Trophoblast cell (in vitro differentiated cells and primary cell): ENCODE results near the gene IKBKG.

Source experiments
- DNase-seq, 2 donors: peaks; one replicate each; pipeline ENCODE4 v3.0.0-alpha.2; 2016
- H2AFZ ChIP-seq: 2 replicates; pipeline ENCODE4 v1.6.1; 2013; ENCODE audit warnings: low read length, moderate library complexity, mild to moderate bottlenecking; ENCODE audit not compliant: insufficient read depth, poor library complexity
- H2AK5ac ChIP-seq: 2 replicates; pipeline ENCODE4 v1.6.1; 2013; ENCODE audit warnings: mild to moderate bottlenecking, low read length
- H2BK120ac ChIP-seq: 2 replicates; pipeline ENCODE4 v1.6.1; 2013; ENCODE audit warnings: low read length, mild to moderate bottlenecking, moderate library complexity; ENCODE audit not compliant: insufficient read depth, poor library complexity
- H2BK12ac ChIP-seq: 2 replicates; pipeline ENCODE4 v1.6.1; 2013; ENCODE audit warnings: mild to moderate bottlenecking, low read length, moderate library complexity
- H2BK5ac ChIP-seq: 2 replicates; pipeline ENCODE4 v1.6.1; 2013; ENCODE audit warnings: low read length, low read depth, moderate library complexity, mild to moderate bottlenecking; ENCODE audit not compliant: poor library complexity
- H3K14ac ChIP-seq: 2 replicates; pipeline ENCODE4 v1.6.1; 2013; ENCODE audit warnings: mild to moderate bottlenecking, low read length
- H3K18ac ChIP-seq: 2 replicates; pipeline ENCODE4 v1.6.1; 2013; ENCODE audit warnings: mild to moderate bottlenecking, low read length
- H3K23ac ChIP-seq: 2 replicates; pipeline ENCODE4 v1.6.1; 2013; ENCODE audit warnings: low read length
- H3K27ac ChIP-seq: 2 replicates; pipeline ENCODE4 v1.5.1; 2013; ENCODE audit warnings: low read depth, mild to moderate bottlenecking, inconsistent platforms, low read length, moderate library complexity
- H3K27me3 ChIP-seq: 2 replicates; pipeline ENCODE4 v1.6.1; 2013; ENCODE audit warnings: inconsistent platforms, mild to moderate bottlenecking, low read length, moderate library complexity; ENCODE audit not compliant: insufficient read depth
- H3K36me3 ChIP-seq, 2 experiments: 1 replicate in 1 of 2; 2 replicates in 1 of 2; pipeline ENCODE4 v1.6.1; 2013; ENCODE audit warnings: low read length in 2 of 2, mild to moderate bottlenecking in 2 of 2, moderate library complexity in 1 of 2; ENCODE audit not compliant: insufficient read depth in 2 of 2, control insufficient read depth in 1 of 2
- H3K4ac ChIP-seq: 2 replicates; pipeline ENCODE4 v1.6.1; 2013; ENCODE audit warnings: low read depth, mild to moderate bottlenecking, low read length, moderate library complexity
- H3K4me1 ChIP-seq, 2 experiments: 1 replicate in 1 of 2; 2 replicates in 1 of 2; pipeline ENCODE4 v1.6.1; 2013; ENCODE audit warnings: low read length in 2 of 2, mild to moderate bottlenecking in 2 of 2, moderate library complexity in 1 of 2; ENCODE audit not compliant: insufficient read depth in 2 of 2, control insufficient read depth in 1 of 2
- H3K4me2 ChIP-seq: 2 replicates; pipeline ENCODE4 v1.6.1; 2013; ENCODE audit warnings: inconsistent platforms, mild to moderate bottlenecking, low read length, moderate library complexity
- H3K4me3 ChIP-seq: 2 replicates; pipeline ENCODE4 v1.5.1; 2013; ENCODE audit warnings: mild to moderate bottlenecking, low read depth, low read length, inconsistent platforms
- H3K79me1 ChIP-seq: one replicate; pipeline ENCODE4 v1.6.1; 2013; ENCODE audit warnings: low read length
- H3K79me2 ChIP-seq: 2 replicates; pipeline ENCODE4 v1.6.1; 2013; ENCODE audit warnings: low read length, mild to moderate bottlenecking; ENCODE audit not compliant: control insufficient read depth, insufficient read depth, poor library complexity
- H3K9ac ChIP-seq: 2 replicates; pipeline ENCODE4 v1.6.1; 2013; ENCODE audit warnings: mild to moderate bottlenecking, low read length
- H3K9me3 ChIP-seq: 2 replicates; pipeline ENCODE4 v1.6.1; 2013; ENCODE audit warnings: low read depth, mild to moderate bottlenecking, control low read depth, inconsistent platforms, low read length; ENCODE audit not compliant: insufficient read depth
- H4K12ac ChIP-seq: 2 replicates; pipeline ENCODE4 v1.6.1; 2013; ENCODE audit warnings: low read depth, mild to moderate bottlenecking, low read length, moderate library complexity
- H4K8ac ChIP-seq: 2 replicates; pipeline ENCODE4 v1.6.1; 2013; ENCODE audit warnings: low read depth, mild to moderate bottlenecking, low read length, moderate library complexity
- H4K91ac ChIP-seq: one replicate; pipeline ENCODE4 v1.6.1; 2013; ENCODE audit warnings: low read depth, mild to moderate bottlenecking, low read length, moderate library complexity
- WGBS: extraction: QIAGEN DNeasy Blood & Tissue Kit; methylation state at CpG from one replicate; pipeline ENCODE4 v1.1.7; 2013; ENCODE audit warnings: missing lambda C conversion rate; ENCODE audit not compliant: insufficient read length, insufficient coverage; ENCODE audit errors: extremely low coverage; 5-methylcytosine and 5-hydroxymethylcytosine counted together

Gene IKBKG

GRCh38 chrX:154530286-154530685 is 17.1 kb upstream of the IKBKG start:
- H4K91ac ChIP-seq = peak overlapping the region; percentile 2
- H3K27me3 ChIP-seq = no peaks in the 10 kb centered on the region
- H4K8ac ChIP-seq = no peak overlapping the region
- H2AK5ac ChIP-seq = no peak overlapping the region
- H2AFZ ChIP-seq = no peak overlapping the region
- H3K27ac ChIP-seq = no peak overlapping the region
- peaks cover 22% of the 10 kb centered on the region for H3K79me1 ChIP-seq
- peaks cover 20 to 27% of the 10 kb centered on the region in 2 experiments for H3K4me1 ChIP-seq
- no peak overlapping the region for H3K18ac ChIP-seq
- no peak overlapping the region for H2BK120ac ChIP-seq
- H3K9me3 ChIP-seq = no peaks in the 10 kb centered on the region
- peak; percentile 53 to 59 for DNase-seq
- no peak overlapping the region for H3K9ac ChIP-seq
- no peaks in the 10 kb centered on the region for H3K79me2 ChIP-seq
- H3K4me2 ChIP-seq = no peak overlapping the region
- H2BK5ac ChIP-seq = no peak overlapping the region
- no peak overlapping the region for H4K12ac ChIP-seq
- peaks cover 35 to 37% of the 10 kb centered on the region in 2 experiments for H3K36me3 ChIP-seq
- H2BK12ac ChIP-seq = no peak overlapping the region
- H3K23ac ChIP-seq = no peak overlapping the region
- no peak overlapping the region for H3K14ac ChIP-seq
- no peak overlapping the region for H3K4ac ChIP-seq
- H3K4me3 ChIP-seq = no peak overlapping the region
- WGBS = no CpG with 5 or more reads among the region's 11 CpGs

- peak overlapping the region; percentile 89 for H3K27ac ChIP-seq
- H3K4me1 ChIP-seq = peaks cover 18 to 22% of the 10 kb centered on the region in 2 experiments
- no peak overlapping the region for H3K23ac ChIP-seq
- H3K79me1 ChIP-seq = peaks cover 21% of the 10 kb centered on the region
- WGBS = no CpG with 5 or more reads among the region's 16 CpGs
- H3K79me2 ChIP-seq = no peaks in the 10 kb centered on the region
- no peak overlapping the region for H2AFZ ChIP-seq
- peaks cover 42 to 46% of the 10 kb centered on the region in 2 experiments for H3K36me3 ChIP-seq
- H3K4me3 ChIP-seq = no peak overlapping the region
- H2BK120ac ChIP-seq = peak overlapping the region; percentile 88
- H4K91ac ChIP-seq = peak overlapping the region; percentile 35
- H2BK12ac ChIP-seq = no peak overlapping the region
- no peak overlapping the region for H3K14ac ChIP-seq
- no peak overlapping the region for H2AK5ac ChIP-seq
- H3K4me2 ChIP-seq = peak overlapping the region; percentile 36
- DNase-seq = peak; percentile 75 to 78
- H3K4ac ChIP-seq = peak overlapping the region; percentile 41
- no peak overlapping the region for H4K12ac ChIP-seq
- peak overlapping the region; percentile 72 for H2BK5ac ChIP-seq
- H3K18ac ChIP-seq = no peak overlapping the region
- H3K9ac ChIP-seq = no peak overlapping the region
- no peaks in the 10 kb centered on the region for H3K9me3 ChIP-seq
- no peaks in the 10 kb centered on the region for H3K27me3 ChIP-seq
- H4K8ac ChIP-seq = no peak overlapping the region
Observed at GRCh38 chrX:154531626-154532025, 15.8 kb upstream of the IKBKG start.

DNA sequence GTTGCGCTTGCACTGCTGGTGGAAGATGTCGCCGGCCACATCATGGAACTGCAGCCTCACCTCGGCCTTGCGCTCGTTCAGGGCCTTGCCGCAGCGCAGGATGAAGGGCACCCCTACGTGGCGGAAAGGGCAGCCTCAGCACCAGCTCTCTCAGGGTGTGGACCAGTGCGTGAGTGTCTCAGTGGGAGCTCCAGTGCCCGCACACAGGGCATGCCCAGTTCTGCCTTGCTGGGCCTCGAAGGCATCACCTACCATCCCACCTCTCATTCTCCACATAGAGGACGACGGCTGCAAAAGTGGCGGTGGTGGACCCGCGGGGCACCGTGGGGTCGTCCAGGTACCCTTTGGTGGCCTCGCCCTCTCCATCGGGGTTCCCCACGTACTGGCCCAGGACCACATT is 14.7 kb upstream of the IKBKG start:
- no peaks in the 10 kb centered on the region for H3K9me3 ChIP-seq
- no peak overlapping the region for H3K4me3 ChIP-seq

DNA sequence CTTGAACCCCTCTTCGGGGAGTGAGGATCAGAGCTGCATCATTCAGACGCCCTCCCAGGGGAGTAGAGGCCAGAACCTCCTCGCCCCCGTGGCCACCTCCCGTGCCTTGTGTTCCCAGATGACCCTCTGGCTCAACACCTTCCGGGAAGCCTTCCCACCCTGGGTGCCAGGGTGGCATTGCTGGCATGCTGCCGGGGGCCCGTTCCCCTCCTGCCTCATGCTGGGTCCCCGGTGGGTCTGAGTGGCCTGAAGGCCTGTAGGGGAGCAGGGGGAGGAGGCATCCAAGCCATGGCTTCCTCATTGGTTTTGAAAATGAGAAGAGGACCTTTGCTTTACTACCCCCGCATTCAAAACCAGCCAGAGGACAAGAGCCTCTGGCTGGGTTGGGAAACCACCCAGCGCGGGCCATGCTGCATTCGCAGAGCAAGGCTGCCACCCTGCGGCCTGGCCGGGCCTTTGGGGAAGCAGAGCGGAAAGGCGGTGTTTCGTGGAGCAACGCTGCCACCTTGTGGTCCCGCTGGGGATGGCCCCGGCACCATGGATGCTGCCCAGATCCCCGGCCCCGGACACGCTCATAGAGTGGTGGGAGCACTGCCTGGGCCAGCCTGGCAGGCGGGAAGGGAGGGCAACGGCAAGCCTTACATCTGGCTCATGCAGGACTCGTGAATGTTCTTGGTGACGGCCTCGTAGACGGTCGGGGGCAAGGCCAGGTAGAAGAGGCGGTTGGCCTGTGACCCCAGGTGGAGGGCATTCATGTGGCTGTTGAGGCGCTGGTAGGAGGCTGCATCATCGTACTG is 12.7 kb upstream of the IKBKG start:
- WGBS = no CpG with 5 or more reads among the region's 34 CpGs
- H2BK5ac ChIP-seq = peak overlapping the region; percentile 36
- H4K12ac ChIP-seq = no peak overlapping the region
- peak; percentile 73 to 93 for DNase-seq
- no peaks in the 10 kb centered on the region for H3K9me3 ChIP-seq
- H3K36me3 ChIP-seq = peaks cover 44 to 49% of the 10 kb centered on the region in 2 experiments
- no peak overlapping the region for H3K4me2 ChIP-seq
- H2BK12ac ChIP-seq = no peak overlapping the region
- peak overlapping the region; percentile 81 for H2AK5ac ChIP-seq
- peak overlapping the region; percentile 12 for H3K4ac ChIP-seq
- H3K18ac ChIP-seq = no peak overlapping the region
- H3K9ac ChIP-seq = no peak overlapping the region
- no peak overlapping the region for H2AFZ ChIP-seq
- H3K14ac ChIP-seq = no peak overlapping the region
- H3K23ac ChIP-seq = no peak overlapping the region
- H3K27me3 ChIP-seq = no peaks in the 10 kb centered on the region
- no peak overlapping the region for H2BK120ac ChIP-seq
- H4K91ac ChIP-seq = peak overlapping the region; percentile 39
- H3K79me2 ChIP-seq = no peaks in the 10 kb centered on the region
- peak overlapping the region; percentile 49 for H4K8ac ChIP-seq
- H3K4me3 ChIP-seq = no peak overlapping the region
- H3K4me1 ChIP-seq = peaks cover 11 to 16% of the 10 kb centered on the region in 2 experiments
- H3K27ac ChIP-seq = peak overlapping the region; percentile 35
- peaks cover 11% of the 10 kb centered on the region for H3K79me1 ChIP-seq

More for the DNA sequence above, 14.7 kb upstream of the IKBKG start:
- no peak overlapping the region for H3K23ac ChIP-seq
- peaks cover 15 to 18% of the 10 kb centered on the region in 2 experiments for H3K4me1 ChIP-seq
- WGBS = no CpG with 5 or more reads among the region's 23 CpGs
- no peak overlapping the region for H2AFZ ChIP-seq
- H2BK12ac ChIP-seq = no peak overlapping the region
- H2BK120ac ChIP-seq = no peak overlapping the region
- no peak overlapping the region for H4K8ac ChIP-seq
- no peaks in the 10 kb centered on the region for H3K79me2 ChIP-seq
- H4K12ac ChIP-seq = no peak overlapping the region
- H3K79me1 ChIP-seq = peaks cover 13% of the 10 kb centered on the region
- no peak overlapping the region for H3K14ac ChIP-seq
- no peak overlapping the region for H2AK5ac ChIP-seq
- DNase-seq = no peak
- H3K36me3 ChIP-seq = peaks cover 42 to 46% of the 10 kb centered on the region in 2 experiments
- no peak overlapping the region for H3K18ac ChIP-seq
- no peak overlapping the region for H4K91ac ChIP-seq
- H3K4me2 ChIP-seq = no peak overlapping the region
- H2BK5ac ChIP-seq = no peak overlapping the region
- no peak overlapping the region for H3K4ac ChIP-seq
- no peak overlapping the region for H3K9ac ChIP-seq
- H3K27ac ChIP-seq = no peak overlapping the region
- no peaks in the 10 kb centered on the region for H3K27me3 ChIP-seq
